Muscle layer of duodenum (tissue), 2 donors: ENCODE results near the gene BLNK.
A peak's percentile ranks its signal among the peaks of the same experiment; 100 is the strongest.

Source experiments
- H3K27ac ChIP-seq: one replicate; pipeline ENCODE4 v1.7.0; 2013; ENCODE audit warnings: mild to moderate bottlenecking, low read length
- H3K27me3 ChIP-seq: one replicate; pipeline ENCODE4 v1.7.0; 2013; ENCODE audit warnings: low read depth, mild to moderate bottlenecking, control low read depth, low read length
- H3K36me3 ChIP-seq, 2 donors: one replicate each; pipeline ENCODE4 v1.7.0; 2013; ENCODE audit warnings: low read length in 2 of 2, control low read depth in 1 of 2, mild to moderate bottlenecking in 1 of 2; ENCODE audit not compliant: insufficient read depth in 2 of 2, control insufficient read depth in 1 of 2
- H3K4me1 ChIP-seq, 2 donors: one replicate each; pipeline ENCODE4 v1.7.0; 2013; ENCODE audit warnings: low read length in 2 of 2, mild to moderate bottlenecking in 2 of 2, control low read depth in 1 of 2, moderate library complexity in 1 of 2; ENCODE audit not compliant: insufficient read depth in 2 of 2, control insufficient read depth in 1 of 2
- H3K4me3 ChIP-seq, 2 donors: one replicate each; pipeline ENCODE4 v1.7.0; 2013; ENCODE audit warnings: low read length in 2 of 2, low read depth in 1 of 2, mild to moderate bottlenecking in 1 of 2
- H3K9me3 ChIP-seq, 2 donors: one replicate each; pipeline ENCODE4 v1.7.0; 2013; ENCODE audit warnings: low read length in 2 of 2, control low read depth in 1 of 2, mild to moderate bottlenecking in 1 of 2; ENCODE audit not compliant: control insufficient read depth in 1 of 2
- donor health status: healthy.

The BLNK gene

GRCh38 chr10:96287392-96288105 lies 16.2 kb upstream of the BLNK start:
- H3K4me3 ChIP-seq, result no peak overlapping the region
- no peaks in the 10 kb centered on the region for H3K9me3 ChIP-seq
- peak overlapping the region; percentile 72 for H3K27ac ChIP-seq
- peaks cover 5 to 10% of the 10 kb centered on the region in 2 donors for H3K4me1 ChIP-seq
- no peaks in the 10 kb centered on the region for H3K36me3 ChIP-seq
- H3K27me3 ChIP-seq, result no peaks in the 10 kb centered on the region

GRCh38 chr10:96285331-96285752 lies 14.0 kb upstream of the BLNK start:
- Histone ChIP-seq H3K4me3 (no peak overlapping the region), H3K27me3 (no peaks in the 10 kb centered on the region), H3K27ac (no peak overlapping the region), H3K9me3 (no peaks in the 10 kb centered on the region), H3K36me3 (no peaks in the 10 kb centered on the region), H3K4me1 (peaks cover 5 to 10% of the 10 kb centered on the region in 2 donors)

GRCh38 chr10:96283756-96284155 lies 12.4 kb upstream of the BLNK start:
- H3K4me1 ChIP-seq, result peaks cover 5 to 10% of the 10 kb centered on the region in 2 donors
- H3K27ac ChIP-seq, result no peak overlapping the region
- no peaks in the 10 kb centered on the region for H3K9me3 ChIP-seq
- H3K36me3 ChIP-seq, result no peaks in the 10 kb centered on the region
- no peak overlapping the region for H3K4me3 ChIP-seq
- H3K27me3 ChIP-seq, result no peaks in the 10 kb centered on the region

- Histone ChIP-seq H3K4me1 (peaks cover 5 to 10% of the 10 kb centered on the region in 2 donors), H3K27me3 (no peaks in the 10 kb centered on the region), H3K36me3 (no peaks in the 10 kb centered on the region), H3K9me3 (no peaks in the 10 kb centered on the region), H3K27ac (no peak overlapping the region), H3K4me3 (no peak overlapping the region)
Observed at GRCh38 chr10:96283351-96283750, 12.0 kb upstream of the BLNK start.

GRCh38 chr10:96281444-96282029 lies 10.2 kb upstream of the BLNK start:
- H3K4me1 ChIP-seq, result no peaks in the 10 kb centered on the region
- H3K27me3 ChIP-seq, result no peaks in the 10 kb centered on the region
- no peaks in the 10 kb centered on the region for H3K9me3 ChIP-seq
- H3K4me3 ChIP-seq, result no peak overlapping the region
- no peak overlapping the region for H3K27ac ChIP-seq
- H3K36me3 ChIP-seq, result no peaks in the 10 kb centered on the region

GRCh38 chr10:96280859-96281258 lies 9.5 kb upstream of the BLNK start:
- no peak overlapping the region for H3K4me3 ChIP-seq
- no peaks in the 10 kb centered on the region for H3K4me1 ChIP-seq
- no peak overlapping the region for H3K27ac ChIP-seq
- H3K36me3 ChIP-seq, result no peaks in the 10 kb centered on the region
- no peaks in the 10 kb centered on the region for H3K27me3 ChIP-seq
- H3K9me3 ChIP-seq, result no peaks in the 10 kb centered on the region

- no peaks in the 10 kb centered on the region for H3K36me3 ChIP-seq
- no peaks in the 10 kb centered on the region for H3K4me1 ChIP-seq
- H3K27me3 ChIP-seq, result no peaks in the 10 kb centered on the region
- no peak overlapping the region for H3K4me3 ChIP-seq
- H3K27ac ChIP-seq, result no peak overlapping the region
- H3K9me3 ChIP-seq, result no peaks in the 10 kb centered on the region
Observed at GRCh38 chr10:96279191-96279641, 7.8 kb upstream of the BLNK start.

- H3K4me1 ChIP-seq, result peaks cover 2 to 9% of the 10 kb centered on the region in 2 donors
- H3K9me3 ChIP-seq, result no peaks in the 10 kb centered on the region
- H3K27me3 ChIP-seq, result no peaks in the 10 kb centered on the region
- no peak overlapping the region for H3K27ac ChIP-seq
- no peaks in the 10 kb centered on the region for H3K36me3 ChIP-seq
- H3K4me3 ChIP-seq, result no peak overlapping the region
Observed at GRCh38 chr10:96276831-96277230, 5.5 kb upstream of the BLNK start.

- H3K4me3 ChIP-seq, result no peak overlapping the region
- H3K9me3 ChIP-seq, result no peaks in the 10 kb centered on the region
- H3K27ac ChIP-seq, result no peak overlapping the region
- H3K27me3 ChIP-seq, result no peaks in the 10 kb centered on the region
- no peaks in the 10 kb centered on the region for H3K36me3 ChIP-seq
- H3K4me1 ChIP-seq, result peaks cover 6 to 11% of the 10 kb centered on the region in 2 donors
Observed at GRCh38 chr10:96276426-96276825, 5.1 kb upstream of the BLNK start.

GRCh38 chr10:96275685-96276418 lies 4.5 kb upstream of the BLNK start:
- Histone ChIP-seq H3K9me3 (no peaks in the 10 kb centered on the region), H3K36me3 (no peaks in the 10 kb centered on the region), H3K27ac (no peak overlapping the region), H3K27me3 (no peaks in the 10 kb centered on the region), H3K4me1 (peaks cover 11 to 12% of the 10 kb centered on the region in 2 donors), H3K4me3 (no peak overlapping the region)
